H1 (cell line): Measurements from ENCODE around the gene PREX1. TPM values are rescaled to one million over a fixed set of nuclear protein-coding genes. Genes with fewer than 3 reads are reported as not detected.

Experiments
- EP300 ChIP-seq, 2 experiments: IDR thresholded peaks; 1 replicate in 1 of 2; 2 replicates in 1 of 2; pipeline ENCODE4 v1.6.1; 2011 to 2012; ENCODE audit warnings: low read depth in 2 of 2, low read length in 2 of 2, mild to moderate bottlenecking in 2 of 2, borderline replicate concordance in 1 of 2, inconsistent platforms in 1 of 2, moderate library complexity in 1 of 2
- JUND ChIP-seq: IDR thresholded peaks from 2 replicates; pipeline ENCODE4 v1.6.1; 2011; ENCODE audit warnings: mild to moderate bottlenecking, improper control_type of control experiment, low read length
- POU5F1 ChIP-seq: IDR thresholded peaks from 2 replicates; pipeline ENCODE4 v1.6.1; 2011; ENCODE audit warnings: low read depth, mild to moderate bottlenecking, low read length, moderate library complexity
- RNF2 ChIP-seq: fragments of 200-900, 300-1000 bp; sonication (generic); IDR thresholded peaks from 2 replicates; pipeline ENCODE4 v1.7.1; 2016; ENCODE audit warnings: borderline replicate concordance, low read depth, mild to moderate bottlenecking, antibody characterized with exemption, low read length; ENCODE audit not compliant: poor library complexity, severe bottlenecking; ENCODE audit errors: missing control alignments
- SRF ChIP-seq: IDR thresholded peaks from 2 replicates; pipeline ENCODE4 v1.6.1; 2011; ENCODE audit warnings: mild to moderate bottlenecking, low read depth, low read length, moderate library complexity
- TCF12 ChIP-seq: IDR thresholded peaks from 2 replicates; pipeline ENCODE4 v1.6.1; 2011; ENCODE audit warnings: low read depth, mild to moderate bottlenecking, low read length
- polyA plus RNA-seq, 7 experiments: library from polyadenylated mRNA; depleted of rRNA in 3 of 7; stranded (reverse) in 5 of 7; unstranded in 2 of 7; fragments of >200 nt in 5 of 7; fragments of 200-250 nt in 2 of 7; gene quantifications; 1 replicate in 5 of 7; 2 replicates in 1 of 7; 4 replicates in 1 of 7; pipeline versions ENCODE4 v1.2.1 to v1.2.3, GENCODE V29; 2011 to 2013; ENCODE audit warnings: missing spikeins in 2 of 7, mixed read lengths in 2 of 7
- total RNA-seq: library from RNA; stranded (reverse); fragmentation: NEBNext Ultra II Directional; extraction: Animal tissue kit (Norgen Biotek cat#: 25700); gene quantifications from 2 replicates; pipeline ENCODE4 v1.2.1, GENCODE V29; 2021
- TF ChIP-seq, protein P1 (sequence below): IDR thresholded peaks from 2 replicates; pipeline ENCODE4 v1.6.1; 2011; ENCODE audit warnings: low read length, improper control_type of control experiment

PREX1 gene
- total and polyA plus RNA-seq, 2 of the 8 experiments (the other 6 are each of a cell fraction or from before 2014, with no cell fraction given), result 10.7 to 12.8 TPM

GRCh38 chr20:48594533-48594932 lies 233.3 kb downstream of the PREX1 start (continued):
- TF ChIP-seq, protein P1, sequence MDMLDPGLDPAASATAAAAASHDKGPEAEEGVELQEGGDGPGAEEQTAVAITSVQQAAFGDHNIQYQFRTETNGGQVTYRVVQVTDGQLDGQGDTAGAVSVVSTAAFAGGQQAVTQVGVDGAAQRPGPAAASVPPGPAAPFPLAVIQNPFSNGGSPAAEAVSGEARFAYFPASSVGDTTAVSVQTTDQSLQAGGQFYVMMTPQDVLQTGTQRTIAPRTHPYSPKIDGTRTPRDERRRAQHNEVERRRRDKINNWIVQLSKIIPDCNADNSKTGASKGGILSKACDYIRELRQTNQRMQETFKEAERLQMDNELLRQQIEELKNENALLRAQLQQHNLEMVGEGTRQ, result no peak
- TF ChIP-seq TCF12 (no peak), JUND (no peak), RNF2 (no peak), SRF (no peak), EP300 (IDR thresholded peaks at IDR 0.05; ENCODE audit: borderline replicate concordance in 1 of 2, low read depth in 2 of 2, low read length in 2 of 2) (no peak), POU5F1 (no peak)
